H1 (cell line): ENCODE results near the gene OSBPL2. TPM values are rescaled to one million over a fixed set of nuclear protein-coding genes. Genes with fewer than 3 reads are reported as not detected.

Experiments used
- CTCF ChIA-PET: fragments of 300-600 bp; sonication (Branson Sonifier 250); formaldehyde crosslinking; loops from one replicate; lab custom pipeline; 2021; ENCODE audit not compliant: partially characterized antibody; lab: Charles Lee
- POLR2A ChIA-PET: fragments of 300-600 bp; sonication (Branson Sonifier 250); formaldehyde crosslinking; loops from one replicate; lab custom pipeline; 2021; ENCODE audit warnings: inconsistent platforms; ENCODE audit not compliant: partially characterized antibody; lab: Charles Lee
- DNase-seq, 2 experiments: peaks; one replicate each; pipeline versions ENCODE4 v3.0.0 to v3.0.0-alpha.2; 2010 to 2022; ENCODE audit warnings: low spot score in 2 of 2, low read depth in 1 of 2, mixed read lengths in 1 of 2
- FAIRE-seq: peaks from 2 replicates; lab custom pipeline; 2011; peaks lifted over from hg19 to GRCh38; lab: Jason Lieb, UNC
- H2AFZ ChIP-seq: 2 replicates; pipeline ENCODE4 v1.8.1; 2012; ENCODE audit warnings: low read length, inconsistent platforms
- H2AK5ac ChIP-seq: 2 replicates; pipeline ENCODE4 v1.6.1; 2013; ENCODE audit warnings: low read depth, low read length
- H2BK120ac ChIP-seq: replicated peaks from 2 replicates; pipeline ENCODE3; 2013; ENCODE audit warnings: low read depth, low read length, inconsistent platforms
- H2BK12ac ChIP-seq: 2 replicates; pipeline ENCODE4 v1.6.1; 2013; ENCODE audit warnings: low read depth, low read length
- H2BK15ac ChIP-seq: 2 replicates; pipeline ENCODE4 v1.6.1; 2013; ENCODE audit warnings: low read length
- H2BK20ac ChIP-seq: 2 replicates; pipeline ENCODE4 v1.6.1; 2013; ENCODE audit warnings: low read length
- H2BK5ac ChIP-seq: 2 replicates; pipeline ENCODE4 v1.6.1; 2013; ENCODE audit warnings: low read depth, low read length
- H3K14ac ChIP-seq: 2 replicates; pipeline ENCODE4 v1.6.1; 2013; ENCODE audit warnings: inconsistent platforms; ENCODE audit not compliant: insufficient read length
- H3K18ac ChIP-seq: 2 replicates; pipeline ENCODE4 v1.6.1; 2013; ENCODE audit warnings: low read length; ENCODE audit errors: extremely low read depth
- H3K23ac ChIP-seq: 2 replicates; pipeline ENCODE4 v1.6.1; 2013; ENCODE audit warnings: inconsistent platforms; ENCODE audit not compliant: insufficient read length
- H3K23me2 ChIP-seq: 2 replicates; pipeline ENCODE4 v1.6.1; 2013; ENCODE audit warnings: low read depth, low read length
- H3K27ac ChIP-seq: 2 replicates; pipeline ENCODE4 v1.6.1; 2011; ENCODE audit warnings: low read depth, low read length, inconsistent platforms
- H3K27me3 ChIP-seq, 4 experiments: replicated peaks in 1 of 4; 1 replicate in 1 of 4; 2 replicates in 3 of 4; pipeline versions ENCODE4 v1.6.1 to v1.8.1; 2011 to 2013; ENCODE audit warnings: low read length in 3 of 4, mild to moderate bottlenecking in 3 of 4, inconsistent platforms in 2 of 4, mixed read lengths in 2 of 4, moderate library complexity in 1 of 4; ENCODE audit not compliant: control insufficient read depth in 3 of 4, insufficient read depth in 3 of 4; ENCODE audit errors: extremely low read depth in 1 of 4
- H3K36me3 ChIP-seq, 4 experiments: 2 replicates each; pipeline versions ENCODE4 v1.6.1 to v1.8.1; 2011 to 2013; ENCODE audit warnings: mild to moderate bottlenecking in 4 of 4, low read length in 3 of 4, moderate library complexity in 2 of 4, control low read depth in 1 of 4, inconsistent platforms in 1 of 4; ENCODE audit not compliant: insufficient read depth in 4 of 4, control insufficient read depth in 2 of 4
- H3K4ac ChIP-seq: replicated peaks from 2 replicates; pipeline ENCODE3; 2013; ENCODE audit warnings: low read length, low read depth, mixed read lengths, inconsistent platforms; ENCODE audit not compliant: insufficient read length
- H3K4me1 ChIP-seq, 4 experiments: replicated peaks in 1 of 4; 1 replicate in 1 of 4; 2 replicates in 3 of 4; pipeline versions ENCODE4 v1.6.1 to v1.8.1; 2011 to 2013; ENCODE audit warnings: low read length in 3 of 4, inconsistent platforms in 2 of 4, mixed read lengths in 1 of 4; ENCODE audit not compliant: insufficient read depth in 4 of 4, control insufficient read depth in 3 of 4
- H3K4me2 ChIP-seq, 2 experiments: 2 replicates each; pipeline versions ENCODE4 v1.6.1 to v1.8.1; 2011 to 2013; ENCODE audit warnings: low read depth in 2 of 2, low read length in 2 of 2, control low read depth in 1 of 2, inconsistent platforms in 1 of 2, mild to moderate bottlenecking in 1 of 2; ENCODE audit not compliant: insufficient read depth in 1 of 2
- H3K4me3 ChIP-seq, 4 experiments: fragments of 200-600, 300-600 bp in 1 of 4; sonication (generic), shearing (Covaris generic), sonication (Bioruptor Twin) in 1 of 4; 2 replicates each; pipeline versions ENCODE4 v1.5.1 to v1.8.1; 2011 to 2016; ENCODE audit warnings: low read length in 4 of 4, low read depth in 3 of 4, control low read depth in 2 of 4, inconsistent platforms in 2 of 4, mild to moderate bottlenecking in 2 of 4, mixed read lengths in 1 of 4, moderate library complexity in 1 of 4; ENCODE audit not compliant: insufficient read depth in 2 of 4; ENCODE audit errors: extremely low read depth in 1 of 4
- H3K56ac ChIP-seq: replicated peaks from 2 replicates; pipeline ENCODE3; 2013; ENCODE audit warnings: low read depth, mild to moderate bottlenecking, mixed read lengths, low read length, inconsistent platforms; ENCODE audit not compliant: insufficient read length
- H3K79me1 ChIP-seq: 2 replicates; pipeline ENCODE4 v1.6.1; 2013; ENCODE audit warnings: low read depth, low read length, control low read depth
- H3K79me2 ChIP-seq, 2 experiments: 2 replicates each; pipeline versions ENCODE4 v1.6.1 to v1.8.1; 2012 to 2013; ENCODE audit warnings: low read length in 2 of 2, mild to moderate bottlenecking in 2 of 2, inconsistent platforms in 1 of 2; ENCODE audit not compliant: insufficient read depth in 2 of 2, control insufficient read depth in 1 of 2
- H3K9ac ChIP-seq, 4 experiments: replicated peaks in 1 of 4; 1 replicate in 1 of 4; 2 replicates in 3 of 4; pipeline versions ENCODE4 v1.6.1 to v1.8.1; 2011 to 2013; ENCODE audit warnings: low read depth in 3 of 4, low read length in 3 of 4, control low read depth in 2 of 4, mild to moderate bottlenecking in 2 of 4, moderate library complexity in 2 of 4, inconsistent platforms in 1 of 4; ENCODE audit errors: extremely low read depth in 1 of 4
- H3K9me3 ChIP-seq, 2 experiments: 2 replicates each; pipeline versions ENCODE4 v1.6.1 to v1.8.1; 2012 to 2013; ENCODE audit warnings: mild to moderate bottlenecking in 2 of 2, moderate library complexity in 2 of 2, control low read depth in 1 of 2, inconsistent platforms in 1 of 2, low read depth in 1 of 2, low read length in 1 of 2, mixed read lengths in 1 of 2; ENCODE audit not compliant: insufficient read depth in 2 of 2
- H4K20me1 ChIP-seq, 2 experiments: replicated peaks in 1 of 2; 2 replicates each; pipeline versions ENCODE3 to v1.8.1; 2011 to 2013; ENCODE audit warnings: inconsistent platforms in 2 of 2, low read length in 2 of 2, mild to moderate bottlenecking in 1 of 2; ENCODE audit not compliant: insufficient read depth in 2 of 2, control insufficient read depth in 1 of 2
- H4K5ac ChIP-seq: 2 replicates; pipeline ENCODE4 v1.6.1; 2013; ENCODE audit warnings: low read length, low read depth, mixed read lengths, inconsistent platforms; ENCODE audit not compliant: insufficient read length
- H4K8ac ChIP-seq: 2 replicates; pipeline ENCODE4 v1.8.0; 2013; ENCODE audit warnings: mild to moderate bottlenecking, moderate library complexity, low read length, inconsistent platforms; ENCODE audit not compliant: insufficient read depth; ENCODE audit errors: extremely low read depth
- H4K91ac ChIP-seq: replicated peaks from 2 replicates; pipeline ENCODE3; 2013; ENCODE audit warnings: low read length, mixed read lengths, inconsistent platforms; ENCODE audit not compliant: insufficient read length
- JUN ChIP-seq: IDR thresholded peaks from 2 replicates; pipeline ENCODE4 v1.6.1; 2011; ENCODE audit warnings: low read depth, mild to moderate bottlenecking, improper control_type of control experiment, low read length
- NANOG ChIP-seq: IDR thresholded peaks from 2 replicates; pipeline ENCODE4 v1.6.1; 2011; ENCODE audit warnings: low read length, low read depth, mild to moderate bottlenecking, inconsistent platforms; ENCODE audit not compliant: insufficient read depth, poor library complexity, severe bottlenecking
- POU5F1 ChIP-seq: IDR thresholded peaks from 2 replicates; pipeline ENCODE4 v1.6.1; 2011; ENCODE audit warnings: low read depth, mild to moderate bottlenecking, low read length, moderate library complexity
- RAD21 ChIP-seq, 2 experiments: IDR thresholded peaks in 1 of 2; conservative IDR thresholded peaks in 1 of 2; 2 replicates each; pipeline ENCODE4 v1.6.1; 2011; ENCODE audit warnings: low read depth in 2 of 2, low read length in 2 of 2, improper control_type of control experiment in 1 of 2, inconsistent platforms in 1 of 2, mild to moderate bottlenecking in 1 of 2, moderate library complexity in 1 of 2
- SP1 ChIP-seq: IDR thresholded peaks from 2 replicates; pipeline ENCODE4 v1.6.1; 2011; ENCODE audit warnings: low read depth, low read length
- SRF ChIP-seq: IDR thresholded peaks from 2 replicates; pipeline ENCODE4 v1.6.1; 2011; ENCODE audit warnings: mild to moderate bottlenecking, low read depth, low read length, moderate library complexity
- TAF1 ChIP-seq: IDR thresholded peaks from 2 replicates; pipeline ENCODE4 v1.6.1; 2011; ENCODE audit warnings: mild to moderate bottlenecking, low read depth, low read length
- WGBS, 2 experiments: shearing (Covaris generic) in 1 of 2; methylation state at CpG; one replicate each; pipeline versions ENCODE4 v1.1.6 to v1.1.7; 2013 to 2015; ENCODE audit warnings: low lambda C conversion rate in 2 of 2, mixed read lengths in 2 of 2, inconsistent platforms in 1 of 2, low coverage in 1 of 2, missing lambda C conversion rate in 1 of 2; ENCODE audit not compliant: insufficient replicate concordance in 2 of 2, insufficient coverage in 1 of 2, insufficient read length in 1 of 2; ENCODE audit errors: extremely low coverage in 1 of 2, missing lambda C conversion rate in 1 of 2; 5-methylcytosine and 5-hydroxymethylcytosine counted together
- polyA plus RNA-seq, 7 experiments: library from polyadenylated mRNA; depleted of rRNA in 3 of 7; stranded (reverse) in 5 of 7; unstranded in 2 of 7; fragments of >200 nt in 5 of 7; fragments of 200-250 nt in 2 of 7; gene quantifications; 1 replicate in 5 of 7; 2 replicates in 1 of 7; 4 replicates in 1 of 7; pipeline versions ENCODE4 v1.2.1 to v1.2.3, GENCODE V29; 2011 to 2013; ENCODE audit warnings: missing spikeins in 2 of 7, mixed read lengths in 2 of 7
- total RNA-seq: library from RNA; stranded (reverse); fragmentation: NEBNext Ultra II Directional; extraction: Animal tissue kit (Norgen Biotek cat#: 25700); gene quantifications from 2 replicates; pipeline ENCODE4 v1.2.1, GENCODE V29; 2021
- TF ChIP-seq, protein P1 (sequence below): IDR thresholded peaks from 2 replicates; pipeline ENCODE4 v1.6.1; 2012; ENCODE audit warnings: low read length, inconsistent platforms

OSBPL2 gene
- total and polyA plus RNA-seq, 2 of the 8 experiments (the other 6 are each of a cell fraction or from before 2014, with no cell fraction given): 11.7 to 42.4 TPM

GRCh38 chr20:62300319-62300718 lies 62.0 kb downstream of the OSBPL2 start:
- no peak overlapping the region for H4K5ac ChIP-seq
- POLR2A ChIA-PET: interaction anchor here (0.7 to 14.6 kb wide), 6 partner anchors 9 to 90 kb away, joined by 3 to 170 read pairs (median 4); partner anchors contain the start of gene LAMA5
- no peak overlapping the region for H3K4ac ChIP-seq
- no peak overlapping the region for H3K14ac ChIP-seq
- H3K27me3 ChIP-seq: no peaks in the 10 kb centered on the region
- WGBS, 2 experiments: 83% methylated on average over 11 of the region's 11 CpGs; no CpG with 5 or more reads in 1 of the 2 experiments
- H3K9me3 ChIP-seq: no peaks in the 10 kb centered on the region
- CTCF ChIA-PET: interaction anchor here (0.9 to 2.1 kb wide), 10 partner anchors 9 to 82 kb away, joined by 3 to 9 read pairs (median 5); no protein-coding TSS in a partner anchor
- no peak overlapping the region for H3K56ac ChIP-seq
- peaks cover 6 to 19% (median 9%) of the 10 kb centered on the region in 4 experiments; a peak in 5 of 8 replicates for H3K36me3 ChIP-seq
- no peak overlapping the region for H3K4me3 ChIP-seq
- no peak overlapping the region for H3K4me2 ChIP-seq
- no peak overlapping the region for H2BK120ac ChIP-seq
- H3K79me2 ChIP-seq: peaks cover 18 to 23% of the 10 kb centered on the region in 2 experiments; a peak in 3 of 4 replicates
- H3K23me2 ChIP-seq: peaks cover 10% of the 10 kb centered on the region; the same call in 1 of the 2 replicates
- H3K18ac ChIP-seq: no peak overlapping the region
- no peak overlapping the region for H3K27ac ChIP-seq
- no peak overlapping the region for H2BK12ac ChIP-seq
- no peak overlapping the region; the same call in 1 of the 2 replicates for H4K8ac ChIP-seq
- H2AFZ ChIP-seq: no peak overlapping the region
- no peak for FAIRE-seq
- H2BK5ac ChIP-seq: no peak overlapping the region
- peaks cover 0 to 9% (median 4%) of the 10 kb centered on the region in 4 experiments; a peak in 5 of 7 replicates for H3K4me1 ChIP-seq
- no peak overlapping the region for H2BK20ac ChIP-seq
- H4K91ac ChIP-seq: no peak overlapping the region
- TF ChIP-seq, protein P1, sequence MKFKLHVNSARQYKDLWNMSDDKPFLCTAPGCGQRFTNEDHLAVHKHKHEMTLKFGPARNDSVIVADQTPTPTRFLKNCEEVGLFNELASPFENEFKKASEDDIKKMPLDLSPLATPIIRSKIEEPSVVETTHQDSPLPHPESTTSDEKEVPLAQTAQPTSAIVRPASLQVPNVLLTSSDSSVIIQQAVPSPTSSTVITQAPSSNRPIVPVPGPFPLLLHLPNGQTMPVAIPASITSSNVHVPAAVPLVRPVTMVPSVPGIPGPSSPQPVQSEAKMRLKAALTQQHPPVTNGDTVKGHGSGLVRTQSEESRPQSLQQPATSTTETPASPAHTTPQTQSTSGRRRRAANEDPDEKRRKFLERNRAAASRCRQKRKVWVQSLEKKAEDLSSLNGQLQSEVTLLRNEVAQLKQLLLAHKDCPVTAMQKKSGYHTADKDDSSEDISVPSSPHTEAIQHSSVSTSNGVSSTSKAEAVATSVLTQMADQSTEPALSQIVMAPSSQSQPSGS: no peak
- TF ChIP-seq JUN (no peak), POU5F1 (no peak), NANOG (no peak), SRF (no peak), RAD21 (IDR thresholded peaks at IDR 0.05 in 1 of 2, conservative IDR thresholded peaks at IDR 0.05 in 1 of 2; ENCODE audit: low read depth in 2 of 2, low read length in 2 of 2) (no peak), TAF1 (no peak), SP1 (no peak)
- TF ChIP-seq, all 59 proteins: peak for 0
- H2AK5ac ChIP-seq: no peak overlapping the region
- H4K20me1 ChIP-seq: peaks cover 19 to 25% of the 10 kb centered on the region in 2 experiments
- H3K23ac ChIP-seq: no peak overlapping the region
- H2BK15ac ChIP-seq: no peak overlapping the region
- no peak for DNase-seq
- peaks cover 14% of the 10 kb centered on the region for H3K79me1 ChIP-seq
- no peak overlapping the region for H3K9ac ChIP-seq
